Brain pericyte (primary cell): Measurements from ENCODE around the gene TFIP11.

ENCODE experiments used
- DNase-seq: peaks from one replicate; pipeline ENCODE4 v3.0.0-alpha.2; 2012; ENCODE audit warnings: low read depth, low spot score

TFIP11 gene

GRCh38 chr22:26479792-26480610, 32.3 kb downstream of the TFIP11 start:
- no peak for DNase-seq

GRCh38 chr22:26479043-26479791, 33.1 kb downstream of the TFIP11 start:
- no peak for DNase-seq

GRCh38 chr22:26477341-26477731, 34.9 kb downstream of the TFIP11 start:
- no peak for DNase-seq

GRCh38 chr22:26476705-26477340, 35.5 kb downstream of the TFIP11 start:
- no peak for DNase-seq

- no peak for DNase-seq
These were observed 37.6 kb downstream of the TFIP11 start for GRCh38 chr22:26474682-26475081.

- DNase-seq, result no peak
These were observed 40.8 kb downstream of the TFIP11 start for GRCh38 chr22:26471522-26471921.

- no peak for DNase-seq
These were observed 41.5 kb downstream of the TFIP11 start for GRCh38 chr22:26470807-26471206.

- no peak for DNase-seq
These were observed 46.1 kb downstream of the TFIP11 start for GRCh38 chr22:26466196-26466595.

- DNase-seq, result no peak
These were observed 48.0 kb downstream of the TFIP11 start for GRCh38 chr22:26464312-26464711.

- DNase-seq, result no peak
These were observed 48.6 kb downstream of the TFIP11 start for GRCh38 chr22:26463688-26464087.

- DNase-seq, result no peak
These were observed 49.1 kb downstream of the TFIP11 start for GRCh38 chr22:26463101-26463661.

GRCh38 chr22:26462641-26463040, 49.6 kb downstream of the TFIP11 start:
- no peak for DNase-seq

GRCh38 chr22:26462051-26462450, 50.2 kb downstream of the TFIP11 start:
- DNase-seq, result no peak

- DNase-seq, result no peak
These were observed 51.0 kb downstream of the TFIP11 start for GRCh38 chr22:26461188-26461810.

GRCh38 chr22:26460202-26460601, 52.1 kb downstream of the TFIP11 start:
- DNase-seq, result no peak

GRCh38 chr22:26457661-26458272, 54.5 kb downstream of the TFIP11 start:
- no peak for DNase-seq

GRCh38 chr22:26453812-26454500, 58.3 kb downstream of the TFIP11 start:
- no peak for DNase-seq

GRCh38 chr22:26453216-26453615, 59.1 kb downstream of the TFIP11 start:
- no peak for DNase-seq

- no peak for DNase-seq
These were observed 59.8 kb downstream of the TFIP11 start for GRCh38 chr22:26452236-26453016.
